ENCODE measurements around the gene DDN. TPM values are rescaled to one million over a fixed set of nuclear protein-coding genes. Genes with fewer than 3 reads are reported as not detected.

The DDN gene
- total RNA-seq, 1 donor from 2014 or later, result 6.4 TPM

DNA sequence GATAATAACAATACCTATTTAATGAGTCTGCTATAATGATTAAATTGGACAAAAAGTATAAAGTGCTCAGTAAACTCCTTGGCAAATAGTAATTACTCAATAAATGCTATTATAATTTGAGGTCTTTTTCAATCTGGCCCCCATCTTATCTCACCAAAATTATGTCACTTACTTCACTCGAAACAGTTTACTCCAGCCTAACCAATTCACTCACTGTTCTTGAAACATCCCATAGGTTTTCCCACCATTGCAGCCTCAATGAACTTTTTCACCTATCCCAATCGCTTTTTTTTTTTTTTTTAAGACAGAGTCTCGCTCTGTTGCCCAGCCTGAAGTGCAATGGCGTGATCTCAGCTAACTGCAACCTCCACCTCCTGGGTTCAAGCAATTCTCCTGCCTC, 36.9 kb upstream of the DDN start:
- peaks cover 1% of the 10 kb centered on the region for H3K27me3 Mint-ChIP-seq (ENCODE audit: unreplicated experiment)
- no peak for DNase-seq
- no peak overlapping the region for H3K4me3 Mint-ChIP-seq (ENCODE audit: unreplicated experiment)
- TF ChIP-seq, protein P1, sequence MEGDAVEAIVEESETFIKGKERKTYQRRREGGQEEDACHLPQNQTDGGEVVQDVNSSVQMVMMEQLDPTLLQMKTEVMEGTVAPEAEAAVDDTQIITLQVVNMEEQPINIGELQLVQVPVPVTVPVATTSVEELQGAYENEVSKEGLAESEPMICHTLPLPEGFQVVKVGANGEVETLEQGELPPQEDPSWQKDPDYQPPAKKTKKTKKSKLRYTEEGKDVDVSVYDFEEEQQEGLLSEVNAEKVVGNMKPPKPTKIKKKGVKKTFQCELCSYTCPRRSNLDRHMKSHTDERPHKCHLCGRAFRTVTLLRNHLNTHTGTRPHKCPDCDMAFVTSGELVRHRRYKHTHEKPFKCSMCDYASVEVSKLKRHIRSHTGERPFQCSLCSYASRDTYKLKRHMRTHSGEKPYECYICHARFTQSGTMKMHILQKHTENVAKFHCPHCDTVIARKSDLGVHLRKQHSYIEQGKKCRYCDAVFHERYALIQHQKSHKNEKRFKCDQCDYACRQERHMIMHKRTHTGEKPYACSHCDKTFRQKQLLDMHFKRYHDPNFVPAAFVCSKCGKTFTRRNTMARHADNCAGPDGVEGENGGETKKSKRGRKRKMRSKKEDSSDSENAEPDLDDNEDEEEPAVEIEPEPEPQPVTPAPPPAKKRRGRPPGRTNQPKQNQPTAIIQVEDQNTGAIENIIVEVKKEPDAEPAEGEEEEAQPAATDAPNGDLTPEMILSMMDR (IDR thresholded peaks at IDR 0.05; ENCODE audit: partially characterized antibody, unreplicated experiment), result no peak
- peaks cover 3% of the 10 kb centered on the region for H3K9me3 Mint-ChIP-seq (ENCODE audit: unreplicated experiment)
- peaks cover 2% of the 10 kb centered on the region for H3K4me1 Mint-ChIP-seq (ENCODE audit: low read depth, unreplicated experiment)
- no peak overlapping the region for H3K27ac Mint-ChIP-seq (ENCODE audit: unreplicated experiment)
- no peaks in the 10 kb centered on the region for H3K36me3 Mint-ChIP-seq (ENCODE audit: unreplicated experiment)

DNA sequence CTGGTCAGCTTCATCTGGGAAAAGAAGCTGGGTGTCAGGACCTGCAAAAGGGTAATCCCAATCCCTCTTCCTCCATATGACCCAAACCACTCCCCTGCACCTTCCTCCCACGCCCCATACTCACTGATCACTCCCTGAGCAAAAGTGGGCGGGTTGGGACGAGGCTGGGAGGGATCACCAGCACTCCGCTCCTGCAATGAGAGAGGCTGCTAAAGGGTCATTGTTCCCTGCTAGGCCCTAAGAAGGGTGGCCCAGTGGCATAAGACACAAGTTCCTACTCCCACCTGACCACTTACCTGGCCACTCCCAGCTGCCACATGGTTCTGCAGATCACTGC, 35.1 kb upstream of the DDN start:
- peaks cover 1% of the 10 kb centered on the region for H3K27me3 Mint-ChIP-seq (ENCODE audit: unreplicated experiment)
- no peak for DNase-seq
- H3K9me3 Mint-ChIP-seq (ENCODE audit: unreplicated experiment), result peaks cover 4% of the 10 kb centered on the region
- no peak overlapping the region for H3K4me3 Mint-ChIP-seq (ENCODE audit: unreplicated experiment)
- no peaks in the 10 kb centered on the region for H3K36me3 Mint-ChIP-seq (ENCODE audit: unreplicated experiment)
- TF ChIP-seq, protein P1 (IDR thresholded peaks at IDR 0.05; ENCODE audit: partially characterized antibody, unreplicated experiment), result no peak
- H3K4me1 Mint-ChIP-seq (ENCODE audit: low read depth, unreplicated experiment), result peaks cover 2% of the 10 kb centered on the region
- H3K27ac Mint-ChIP-seq (ENCODE audit: unreplicated experiment), result no peak overlapping the region

DNA sequence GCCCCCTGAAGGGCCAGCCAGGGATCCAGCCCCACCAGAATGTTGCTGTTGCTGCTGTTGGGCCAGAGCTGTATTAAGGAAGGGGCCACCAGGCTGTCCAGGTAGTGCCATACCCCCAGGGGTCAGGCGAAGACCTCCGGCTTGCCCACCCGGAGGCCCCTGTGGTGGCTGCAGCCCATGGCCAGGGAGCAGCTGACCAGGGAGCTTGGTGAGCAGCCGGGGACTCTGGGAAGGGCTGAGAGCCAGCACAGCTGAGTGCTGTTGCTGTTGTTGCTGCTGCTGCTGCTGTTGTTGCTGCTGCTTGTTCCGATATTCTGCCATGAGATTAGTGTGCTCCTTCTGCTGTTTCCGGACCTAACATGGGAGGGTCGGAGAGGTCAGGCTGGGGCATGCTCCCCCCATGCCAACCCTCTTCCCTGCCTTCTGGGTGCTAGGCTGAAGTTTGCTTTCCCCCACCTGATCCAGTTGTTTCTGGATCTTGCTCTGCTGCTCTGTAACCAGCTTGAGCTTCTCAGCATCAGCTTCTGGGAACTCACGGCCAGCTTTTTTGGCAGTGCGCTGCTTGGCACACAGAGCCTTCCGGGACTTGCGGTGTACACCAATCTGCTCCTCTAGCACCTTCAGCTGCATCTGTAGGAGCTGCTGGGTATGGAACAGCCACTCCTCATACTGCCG, 34.6 kb upstream of the DDN start:
- Mint-ChIP-seq H3K4me3 (ENCODE audit: unreplicated experiment) (no peak overlapping the region), H3K27ac (ENCODE audit: unreplicated experiment) (no peak overlapping the region), H3K4me1 (ENCODE audit: low read depth, unreplicated experiment) (peaks cover 2% of the 10 kb centered on the region), H3K9me3 (ENCODE audit: unreplicated experiment) (peaks cover 4% of the 10 kb centered on the region), H3K27me3 (ENCODE audit: unreplicated experiment) (peaks cover 1% of the 10 kb centered on the region), H3K36me3 (ENCODE audit: unreplicated experiment) (no peaks in the 10 kb centered on the region)
- DNase-seq, result no peak
- TF ChIP-seq, protein P1 (IDR thresholded peaks at IDR 0.05; ENCODE audit: partially characterized antibody, unreplicated experiment), result no peak

DNA sequence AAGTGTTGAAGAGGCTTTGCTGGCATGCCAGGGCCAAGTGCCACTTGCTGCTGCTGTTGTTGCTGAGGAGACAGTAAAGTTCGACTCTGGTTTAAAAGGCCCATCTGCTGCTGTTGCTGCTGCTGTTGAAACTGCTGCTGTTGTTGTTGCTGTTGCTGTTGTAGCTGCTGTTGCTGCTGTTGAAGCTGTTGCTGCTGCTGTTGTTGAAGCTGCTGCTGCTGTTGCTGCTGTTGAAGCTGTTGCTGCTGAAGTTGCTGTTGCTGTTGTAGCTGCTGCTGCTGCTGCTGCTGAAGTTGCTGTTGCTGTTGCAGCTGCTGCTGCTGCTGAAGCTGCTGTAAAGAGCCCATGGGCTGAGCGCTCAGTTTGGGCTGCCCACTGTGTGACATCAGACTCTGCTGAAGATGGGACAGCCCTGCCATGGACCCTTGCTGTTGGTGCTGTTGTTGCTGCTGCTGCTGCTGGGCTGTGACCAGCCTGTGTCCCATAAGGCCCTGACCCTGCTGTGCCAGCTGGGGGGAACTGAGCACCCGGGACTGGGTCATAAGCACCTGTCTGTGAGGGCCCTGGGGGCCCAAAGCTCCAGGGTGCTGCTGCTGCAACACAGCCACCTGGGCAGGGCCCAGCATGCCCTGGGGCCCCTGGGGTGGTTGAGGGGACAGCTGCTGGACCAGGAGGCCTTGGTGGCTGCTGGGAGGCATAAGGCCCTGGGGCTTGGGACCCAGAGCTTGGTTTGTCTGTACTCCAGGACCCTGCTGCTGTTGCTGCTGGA, 33.7 kb upstream of the DDN start:
- peaks cover 4% of the 10 kb centered on the region for H3K9me3 Mint-ChIP-seq (ENCODE audit: unreplicated experiment)
- H3K4me1 Mint-ChIP-seq (ENCODE audit: low read depth, unreplicated experiment), result peaks cover 2% of the 10 kb centered on the region
- H3K36me3 Mint-ChIP-seq (ENCODE audit: unreplicated experiment), result no peaks in the 10 kb centered on the region
- no peak overlapping the region for H3K4me3 Mint-ChIP-seq (ENCODE audit: unreplicated experiment)
- DNase-seq, result no peak
- H3K27ac Mint-ChIP-seq (ENCODE audit: unreplicated experiment), result no peak overlapping the region
- TF ChIP-seq, protein P1 (IDR thresholded peaks at IDR 0.05; ENCODE audit: partially characterized antibody, unreplicated experiment), result no peak
- peaks cover 1% of the 10 kb centered on the region for H3K27me3 Mint-ChIP-seq (ENCODE audit: unreplicated experiment)

DNA sequence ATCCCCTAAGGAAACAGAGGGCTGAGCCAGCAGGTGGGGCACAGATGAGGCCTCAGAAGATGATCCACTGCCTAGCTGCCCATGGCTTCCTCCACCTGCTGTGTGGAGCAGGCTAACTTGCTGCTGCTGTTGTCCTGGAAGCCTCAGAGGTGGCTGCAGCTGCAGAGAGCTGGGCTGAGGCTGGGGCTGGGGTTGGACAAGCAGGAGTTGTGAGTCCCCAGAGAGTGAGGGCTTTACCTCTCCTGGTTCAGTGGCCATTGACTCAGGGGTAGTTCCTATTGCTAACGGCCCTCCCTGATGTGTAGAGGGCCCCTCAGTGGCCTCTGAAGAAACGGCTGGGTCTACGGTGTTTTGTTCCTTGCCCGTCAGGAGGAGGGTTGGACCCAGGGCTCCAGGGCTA, 33.1 kb upstream of the DDN start:
- peaks cover 1% of the 10 kb centered on the region for H3K27me3 Mint-ChIP-seq (ENCODE audit: unreplicated experiment)
- no peak overlapping the region for H3K4me3 Mint-ChIP-seq (ENCODE audit: unreplicated experiment)
- TF ChIP-seq, protein P1 (IDR thresholded peaks at IDR 0.05; ENCODE audit: partially characterized antibody, unreplicated experiment), result no peak
- peaks cover 7% of the 10 kb centered on the region for H3K9me3 Mint-ChIP-seq (ENCODE audit: unreplicated experiment)
- no peaks in the 10 kb centered on the region for H3K36me3 Mint-ChIP-seq (ENCODE audit: unreplicated experiment)
- DNase-seq, result no peak
- no peak overlapping the region for H3K27ac Mint-ChIP-seq (ENCODE audit: unreplicated experiment)
- peaks cover 2% of the 10 kb centered on the region for H3K4me1 Mint-ChIP-seq (ENCODE audit: low read depth, unreplicated experiment)
